H1 (cell line): ENCODE measurements around the gene ACBD4. TPM values are rescaled to one million over a fixed set of nuclear protein-coding genes. Genes with fewer than 3 reads are reported as not detected.

Experiments used
- CTCF ChIA-PET: fragments of 300-600 bp; sonication (Branson Sonifier 250); formaldehyde crosslinking; loops from one replicate; lab custom pipeline; 2021; ENCODE audit not compliant: partially characterized antibody; lab: Charles Lee
- POLR2A ChIA-PET: fragments of 300-600 bp; sonication (Branson Sonifier 250); formaldehyde crosslinking; loops from one replicate; lab custom pipeline; 2021; ENCODE audit warnings: inconsistent platforms; ENCODE audit not compliant: partially characterized antibody; lab: Charles Lee
- DNase-seq, 2 experiments: peaks; one replicate each; pipeline versions ENCODE4 v3.0.0 to v3.0.0-alpha.2; 2010 to 2022; ENCODE audit warnings: low spot score in 2 of 2, low read depth in 1 of 2, mixed read lengths in 1 of 2
- FAIRE-seq: peaks from 2 replicates; lab custom pipeline; 2011; peaks lifted over from hg19 to GRCh38; lab: Jason Lieb, UNC
- H2AFZ ChIP-seq: 2 replicates; pipeline ENCODE4 v1.8.1; 2012; ENCODE audit warnings: low read length, inconsistent platforms
- H2AK5ac ChIP-seq: 2 replicates; pipeline ENCODE4 v1.6.1; 2013; ENCODE audit warnings: low read depth, low read length
- H2BK120ac ChIP-seq: replicated peaks from 2 replicates; pipeline ENCODE3; 2013; ENCODE audit warnings: low read depth, low read length, inconsistent platforms
- H2BK12ac ChIP-seq: 2 replicates; pipeline ENCODE4 v1.6.1; 2013; ENCODE audit warnings: low read depth, low read length
- H2BK15ac ChIP-seq: 2 replicates; pipeline ENCODE4 v1.6.1; 2013; ENCODE audit warnings: low read length
- H2BK20ac ChIP-seq: 2 replicates; pipeline ENCODE4 v1.6.1; 2013; ENCODE audit warnings: low read length
- H2BK5ac ChIP-seq: 2 replicates; pipeline ENCODE4 v1.6.1; 2013; ENCODE audit warnings: low read depth, low read length
- H3K14ac ChIP-seq: 2 replicates; pipeline ENCODE4 v1.6.1; 2013; ENCODE audit warnings: inconsistent platforms; ENCODE audit not compliant: insufficient read length
- H3K18ac ChIP-seq: 2 replicates; pipeline ENCODE4 v1.6.1; 2013; ENCODE audit warnings: low read length; ENCODE audit errors: extremely low read depth
- H3K23ac ChIP-seq: 2 replicates; pipeline ENCODE4 v1.6.1; 2013; ENCODE audit warnings: inconsistent platforms; ENCODE audit not compliant: insufficient read length
- H3K23me2 ChIP-seq: 2 replicates; pipeline ENCODE4 v1.6.1; 2013; ENCODE audit warnings: low read depth, low read length
- H3K27ac ChIP-seq: 2 replicates; pipeline ENCODE4 v1.6.1; 2011; ENCODE audit warnings: low read depth, low read length, inconsistent platforms
- H3K27me3 ChIP-seq, 4 experiments: replicated peaks in 1 of 4; 1 replicate in 1 of 4; 2 replicates in 3 of 4; pipeline versions ENCODE4 v1.6.1 to v1.8.1; 2011 to 2013; ENCODE audit warnings: low read length in 3 of 4, mild to moderate bottlenecking in 3 of 4, inconsistent platforms in 2 of 4, mixed read lengths in 2 of 4, moderate library complexity in 1 of 4; ENCODE audit not compliant: control insufficient read depth in 3 of 4, insufficient read depth in 3 of 4; ENCODE audit errors: extremely low read depth in 1 of 4
- H3K36me3 ChIP-seq, 4 experiments: 2 replicates each; pipeline versions ENCODE4 v1.6.1 to v1.8.1; 2011 to 2013; ENCODE audit warnings: mild to moderate bottlenecking in 4 of 4, low read length in 3 of 4, moderate library complexity in 2 of 4, control low read depth in 1 of 4, inconsistent platforms in 1 of 4; ENCODE audit not compliant: insufficient read depth in 4 of 4, control insufficient read depth in 2 of 4
- H3K4ac ChIP-seq: replicated peaks from 2 replicates; pipeline ENCODE3; 2013; ENCODE audit warnings: low read length, low read depth, mixed read lengths, inconsistent platforms; ENCODE audit not compliant: insufficient read length
- H3K4me1 ChIP-seq, 4 experiments: replicated peaks in 1 of 4; 1 replicate in 1 of 4; 2 replicates in 3 of 4; pipeline versions ENCODE4 v1.6.1 to v1.8.1; 2011 to 2013; ENCODE audit warnings: low read length in 3 of 4, inconsistent platforms in 2 of 4, mixed read lengths in 1 of 4; ENCODE audit not compliant: insufficient read depth in 4 of 4, control insufficient read depth in 3 of 4
- H3K4me2 ChIP-seq, 2 experiments: 2 replicates each; pipeline versions ENCODE4 v1.6.1 to v1.8.1; 2011 to 2013; ENCODE audit warnings: low read depth in 2 of 2, low read length in 2 of 2, control low read depth in 1 of 2, inconsistent platforms in 1 of 2, mild to moderate bottlenecking in 1 of 2; ENCODE audit not compliant: insufficient read depth in 1 of 2
- H3K4me3 ChIP-seq, 4 experiments: fragments of 200-600, 300-600 bp in 1 of 4; sonication (generic), shearing (Covaris generic), sonication (Bioruptor Twin) in 1 of 4; 2 replicates each; pipeline versions ENCODE4 v1.5.1 to v1.8.1; 2011 to 2016; ENCODE audit warnings: low read length in 4 of 4, low read depth in 3 of 4, control low read depth in 2 of 4, inconsistent platforms in 2 of 4, mild to moderate bottlenecking in 2 of 4, mixed read lengths in 1 of 4, moderate library complexity in 1 of 4; ENCODE audit not compliant: insufficient read depth in 2 of 4; ENCODE audit errors: extremely low read depth in 1 of 4
- H3K56ac ChIP-seq: replicated peaks from 2 replicates; pipeline ENCODE3; 2013; ENCODE audit warnings: low read depth, mild to moderate bottlenecking, mixed read lengths, low read length, inconsistent platforms; ENCODE audit not compliant: insufficient read length
- H3K79me1 ChIP-seq: 2 replicates; pipeline ENCODE4 v1.6.1; 2013; ENCODE audit warnings: low read depth, low read length, control low read depth
- H3K79me2 ChIP-seq, 2 experiments: 2 replicates each; pipeline versions ENCODE4 v1.6.1 to v1.8.1; 2012 to 2013; ENCODE audit warnings: low read length in 2 of 2, mild to moderate bottlenecking in 2 of 2, inconsistent platforms in 1 of 2; ENCODE audit not compliant: insufficient read depth in 2 of 2, control insufficient read depth in 1 of 2
- H3K9ac ChIP-seq, 4 experiments: replicated peaks in 1 of 4; 1 replicate in 1 of 4; 2 replicates in 3 of 4; pipeline versions ENCODE4 v1.6.1 to v1.8.1; 2011 to 2013; ENCODE audit warnings: low read depth in 3 of 4, low read length in 3 of 4, control low read depth in 2 of 4, mild to moderate bottlenecking in 2 of 4, moderate library complexity in 2 of 4, inconsistent platforms in 1 of 4; ENCODE audit errors: extremely low read depth in 1 of 4
- H3K9me3 ChIP-seq, 2 experiments: 2 replicates each; pipeline versions ENCODE4 v1.6.1 to v1.8.1; 2012 to 2013; ENCODE audit warnings: mild to moderate bottlenecking in 2 of 2, moderate library complexity in 2 of 2, control low read depth in 1 of 2, inconsistent platforms in 1 of 2, low read depth in 1 of 2, low read length in 1 of 2, mixed read lengths in 1 of 2; ENCODE audit not compliant: insufficient read depth in 2 of 2
- H4K20me1 ChIP-seq, 2 experiments: replicated peaks in 1 of 2; 2 replicates each; pipeline versions ENCODE3 to v1.8.1; 2011 to 2013; ENCODE audit warnings: inconsistent platforms in 2 of 2, low read length in 2 of 2, mild to moderate bottlenecking in 1 of 2; ENCODE audit not compliant: insufficient read depth in 2 of 2, control insufficient read depth in 1 of 2
- H4K5ac ChIP-seq: 2 replicates; pipeline ENCODE4 v1.6.1; 2013; ENCODE audit warnings: low read length, low read depth, mixed read lengths, inconsistent platforms; ENCODE audit not compliant: insufficient read length
- H4K8ac ChIP-seq: 2 replicates; pipeline ENCODE4 v1.8.0; 2013; ENCODE audit warnings: mild to moderate bottlenecking, moderate library complexity, low read length, inconsistent platforms; ENCODE audit not compliant: insufficient read depth; ENCODE audit errors: extremely low read depth
- H4K91ac ChIP-seq: replicated peaks from 2 replicates; pipeline ENCODE3; 2013; ENCODE audit warnings: low read length, mixed read lengths, inconsistent platforms; ENCODE audit not compliant: insufficient read length
- SP1 ChIP-seq: IDR thresholded peaks from 2 replicates; pipeline ENCODE4 v1.6.1; 2011; ENCODE audit warnings: low read depth, low read length
- WGBS, 2 experiments: shearing (Covaris generic) in 1 of 2; methylation state at CpG; one replicate each; pipeline versions ENCODE4 v1.1.6 to v1.1.7; 2013 to 2015; ENCODE audit warnings: low lambda C conversion rate in 2 of 2, mixed read lengths in 2 of 2, inconsistent platforms in 1 of 2, low coverage in 1 of 2, missing lambda C conversion rate in 1 of 2; ENCODE audit not compliant: insufficient replicate concordance in 2 of 2, insufficient coverage in 1 of 2, insufficient read length in 1 of 2; ENCODE audit errors: extremely low coverage in 1 of 2, missing lambda C conversion rate in 1 of 2; 5-methylcytosine and 5-hydroxymethylcytosine counted together
- polyA plus RNA-seq, 7 experiments: library from polyadenylated mRNA; depleted of rRNA in 3 of 7; stranded (reverse) in 5 of 7; unstranded in 2 of 7; fragments of >200 nt in 5 of 7; fragments of 200-250 nt in 2 of 7; gene quantifications; 1 replicate in 5 of 7; 2 replicates in 1 of 7; 4 replicates in 1 of 7; pipeline versions ENCODE4 v1.2.1 to v1.2.3, GENCODE V29; 2011 to 2013; ENCODE audit warnings: missing spikeins in 2 of 7, mixed read lengths in 2 of 7
- total RNA-seq: library from RNA; stranded (reverse); fragmentation: NEBNext Ultra II Directional; extraction: Animal tissue kit (Norgen Biotek cat#: 25700); gene quantifications from 2 replicates; pipeline ENCODE4 v1.2.1, GENCODE V29; 2021

The ACBD4 gene
- total and polyA plus RNA-seq, 2 of the 8 experiments (the other 6 are each of a cell fraction or from before 2014, with no cell fraction given): 7.3 to 10.7 TPM

DNA sequence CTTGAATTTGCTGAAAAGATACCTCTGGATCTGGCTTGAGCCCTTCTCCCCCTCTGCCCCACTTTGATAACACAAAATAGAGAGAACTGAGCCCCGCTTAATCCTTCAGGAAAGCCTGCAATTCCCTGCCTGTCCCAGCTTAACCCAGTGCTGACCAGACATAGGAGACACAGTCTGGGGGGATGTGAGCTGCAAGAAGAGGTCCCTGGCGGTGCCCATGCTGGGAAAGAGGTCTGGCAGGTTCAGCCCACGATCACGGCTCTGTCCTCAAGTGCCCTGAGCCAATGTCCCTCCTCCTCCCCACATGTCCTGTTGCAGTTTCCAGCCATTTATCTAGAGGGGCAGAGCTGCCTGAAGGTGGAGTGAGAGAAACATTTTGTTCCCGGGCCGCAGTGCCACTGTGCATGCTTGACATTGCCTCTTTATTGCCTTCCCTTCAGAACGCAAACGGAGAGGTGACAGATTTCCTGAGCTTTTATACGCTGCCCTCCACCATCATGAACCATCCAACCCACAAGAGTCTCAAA lies 32.2 kb upstream of the ACBD4 start:
- Histone ChIP-seq H3K79me2 (no peaks in the 10 kb centered on the region), H2BK12ac (no peak overlapping the region), H3K9me3 (no peaks in the 10 kb centered on the region), H2BK15ac (no peak overlapping the region), H3K9ac (no peak overlapping the region), H3K27me3 (no peaks in the 10 kb centered on the region), H4K20me1 (peaks cover 5 to 8% of the 10 kb centered on the region in 2 experiments), H2BK120ac (no peak overlapping the region), H2AFZ (no peak overlapping the region), H3K36me3 (peaks cover 45 to 72% (median 63%) of the 10 kb centered on the region in 4 experiments), H3K27ac (no peak overlapping the region), H3K79me1 (no peaks in the 10 kb centered on the region; the same call in 1 of the 2 replicates), H3K23ac (no peak overlapping the region), H4K8ac (no peak overlapping the region), H3K4me3 (no peak overlapping the region), H3K4me1 (no peaks in the 10 kb centered on the region; a peak in 1 of 7 replicates), H3K18ac (no peak overlapping the region), H3K23me2 (no peaks in the 10 kb centered on the region), H3K14ac (no peak overlapping the region), H2BK20ac (no peak overlapping the region), H4K91ac (no peak overlapping the region), H3K4me2 (no peak overlapping the region), H4K5ac (no peak overlapping the region), H3K56ac (no peak overlapping the region), H2BK5ac (no peak overlapping the region), H3K4ac (no peak overlapping the region), H2AK5ac (no peak overlapping the region)
- POLR2A ChIA-PET: interaction anchor here (1.0 to 1.7 kb wide), 3 partner anchors 8 to 45 kb away, joined by 3 to 6 read pairs (median 3); partner anchors contain the start of gene HEXIM1
- FAIRE-seq: no peak
- DNase-seq: no peak
- WGBS, 2 experiments: 97% methylated on average over 9 of the region's 9 CpGs; no CpG with 5 or more reads in 1 of the 2 experiments
- CTCF ChIA-PET: interaction anchor here (0.6 to 8.1 kb wide), 11 partner anchors 11 to 183 kb away, joined by 3 to 50 read pairs (median 3); partner anchors contain the start of genes ACBD4 and PLCD3
- no peak for TF ChIP-seq SP1
